Cardiac muscle cell (in vitro differentiated cells and primary cell): ENCODE results near the gene PRL. TPM values are rescaled to one million over a fixed set of nuclear protein-coding genes. Genes with fewer than 3 reads are reported as not detected.

Experiments
- DNase-seq, 2 donors: peaks; one replicate each; pipeline versions ENCODE4 v3.0.0 to v3.0.0-alpha.2; 2010 to 2017; ENCODE audit warnings: low read depth in 1 of 2, low spot score in 1 of 2
- H3K27ac ChIP-seq: fragments of 200-600 bp; sonication (generic); 2 replicates; pipeline ENCODE4 v1.5.1; 2016
- H3K27me3 ChIP-seq: fragments of 200-600 bp; sonication (generic); 2 replicates; pipeline ENCODE4 v1.6.0; 2016; ENCODE audit warnings: control low read depth
- H3K36me3 ChIP-seq: fragments of 200-600 bp; sonication (generic); 2 replicates; pipeline ENCODE4 v1.5.1; 2016; ENCODE audit warnings: control low read depth
- H3K4me1 ChIP-seq: fragments of 200-600 bp; sonication (generic); 2 replicates; pipeline ENCODE4 v1.8.1; 2017; ENCODE audit warnings: low read depth, mild to moderate bottlenecking, mixed run types
- H3K4me3 ChIP-seq: fragments of 200-600 bp; sonication (generic); 2 replicates; pipeline ENCODE4 v1.5.1; 2016; ENCODE audit warnings: mild to moderate bottlenecking
- H3K9me3 ChIP-seq: fragments of 200-600 bp; sonication (generic); 2 replicates; pipeline ENCODE4 v1.5.1; 2017; ENCODE audit warnings: low read depth, mild to moderate bottlenecking, control low read depth
- polyA plus RNA-seq: library from polyadenylated mRNA; unstranded; fragments of >200 nt; fragmentation: Nextera tagmentation; extraction: Ambion mirVana; gene quantifications from 2 replicates; pipeline ENCODE4 v1.2.1, GENCODE V29; 2016
- total RNA-seq: library from RNA; depleted of rRNA; stranded (reverse); fragments of >200 nt; gene quantifications from 2 replicates; pipeline ENCODE4 v1.2.3, GENCODE V29; 2016
- TF ChIP-seq, protein P1 (sequence below): IDR thresholded peaks from 2 replicates; pipeline ENCODE4 v1.5.1; 2012; ENCODE audit warnings: low read depth, mild to moderate bottlenecking, low read length

Gene PRL
- total and polyA plus RNA-seq, 2 experiments from 2014 or later: not detected

DNA sequence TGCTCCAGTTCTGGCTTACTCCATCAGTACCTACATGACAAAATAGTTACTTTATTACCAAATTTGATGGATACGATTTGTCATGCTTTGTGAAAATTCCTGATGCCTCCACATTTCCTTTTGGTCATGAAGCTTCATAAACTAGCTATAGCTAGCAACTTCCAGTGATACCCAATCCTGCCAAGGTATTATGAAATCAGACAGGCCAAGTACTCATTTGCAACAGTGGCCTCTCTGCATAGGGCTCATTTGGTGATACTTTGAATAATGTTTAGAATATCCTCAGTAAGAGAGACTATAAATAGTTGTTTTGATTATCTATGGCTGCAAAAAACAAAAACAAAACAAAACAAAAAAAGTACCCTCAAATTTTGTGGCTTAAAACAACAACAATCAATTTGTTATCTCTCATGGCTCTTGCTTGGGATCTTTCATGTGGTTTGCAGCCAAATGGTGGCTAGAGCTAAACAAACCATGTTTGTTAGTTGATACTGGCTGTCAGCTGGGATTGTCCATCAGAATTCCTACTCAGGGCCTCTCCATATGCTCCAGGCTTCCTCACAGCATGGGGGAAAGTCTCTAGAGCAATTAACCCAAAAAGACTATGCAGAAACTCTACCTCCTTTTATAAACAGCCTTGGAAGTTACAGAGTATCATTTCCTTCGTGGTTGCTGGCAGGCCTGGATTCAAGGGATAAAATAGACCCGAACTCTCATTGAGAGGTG, 10.1 kb upstream of the PRL start:
- TF ChIP-seq, protein P1, sequence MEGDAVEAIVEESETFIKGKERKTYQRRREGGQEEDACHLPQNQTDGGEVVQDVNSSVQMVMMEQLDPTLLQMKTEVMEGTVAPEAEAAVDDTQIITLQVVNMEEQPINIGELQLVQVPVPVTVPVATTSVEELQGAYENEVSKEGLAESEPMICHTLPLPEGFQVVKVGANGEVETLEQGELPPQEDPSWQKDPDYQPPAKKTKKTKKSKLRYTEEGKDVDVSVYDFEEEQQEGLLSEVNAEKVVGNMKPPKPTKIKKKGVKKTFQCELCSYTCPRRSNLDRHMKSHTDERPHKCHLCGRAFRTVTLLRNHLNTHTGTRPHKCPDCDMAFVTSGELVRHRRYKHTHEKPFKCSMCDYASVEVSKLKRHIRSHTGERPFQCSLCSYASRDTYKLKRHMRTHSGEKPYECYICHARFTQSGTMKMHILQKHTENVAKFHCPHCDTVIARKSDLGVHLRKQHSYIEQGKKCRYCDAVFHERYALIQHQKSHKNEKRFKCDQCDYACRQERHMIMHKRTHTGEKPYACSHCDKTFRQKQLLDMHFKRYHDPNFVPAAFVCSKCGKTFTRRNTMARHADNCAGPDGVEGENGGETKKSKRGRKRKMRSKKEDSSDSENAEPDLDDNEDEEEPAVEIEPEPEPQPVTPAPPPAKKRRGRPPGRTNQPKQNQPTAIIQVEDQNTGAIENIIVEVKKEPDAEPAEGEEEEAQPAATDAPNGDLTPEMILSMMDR: no peak
- Histone ChIP-seq H3K27ac (no peak overlapping the region), H3K36me3 (no peaks in the 10 kb centered on the region)

GRCh38 chr6:22302838-22303237, 6.0 kb upstream of the PRL start:
- H3K4me3 ChIP-seq: no peak overlapping the region
- DNase-seq: no peak
- H3K36me3 ChIP-seq: no peaks in the 10 kb centered on the region
- no peaks in the 10 kb centered on the region for H3K9me3 ChIP-seq
- H3K27me3 ChIP-seq: no peaks in the 10 kb centered on the region
- H3K27ac ChIP-seq: no peak overlapping the region
- TF ChIP-seq, protein P1: no peak
- no peaks in the 10 kb centered on the region for H3K4me1 ChIP-seq

More for the DNA sequence above, 10.1 kb upstream of the PRL start:
- Histone ChIP-seq H3K27me3 (no peaks in the 10 kb centered on the region), H3K4me1 (no peaks in the 10 kb centered on the region), H3K9me3 (no peaks in the 10 kb centered on the region), H3K4me3 (no peak overlapping the region)
- DNase-seq: peak in 1 of 2 donors; percentile 16

- H3K27me3 ChIP-seq: no peaks in the 10 kb centered on the region
- no peaks in the 10 kb centered on the region for H3K36me3 ChIP-seq
- H3K9me3 ChIP-seq: no peaks in the 10 kb centered on the region
- no peak overlapping the region for H3K4me3 ChIP-seq
- no peak for DNase-seq
- TF ChIP-seq, protein P1: no peak
- H3K27ac ChIP-seq: peak overlapping the region; percentile 36
- H3K4me1 ChIP-seq: no peaks in the 10 kb centered on the region
Measured at GRCh38 chr6:22300273-22300998, 3.6 kb upstream of the PRL start.

DNA sequence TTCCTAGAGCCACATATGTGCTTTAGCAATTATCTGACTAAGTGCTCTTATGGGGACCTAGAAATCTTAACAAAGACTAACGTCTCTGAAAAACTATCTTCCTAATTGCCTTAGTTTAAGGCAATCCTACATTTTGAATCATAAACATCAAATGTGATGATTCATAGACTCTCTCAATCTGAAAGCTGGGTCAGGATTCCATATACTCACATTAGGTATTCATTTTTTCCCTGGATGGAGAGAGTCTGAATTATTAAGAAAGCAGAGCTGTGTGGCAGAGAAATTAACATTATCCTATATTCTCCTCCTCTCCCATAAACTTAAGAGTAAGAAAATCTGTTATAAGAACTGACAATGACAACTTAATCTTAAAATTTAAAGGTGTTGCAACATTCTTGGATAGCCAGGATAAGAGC, 1.6 kb upstream of the PRL start:
- no peak overlapping the region for H3K4me3 ChIP-seq
- DNase-seq: no peak
- no peak overlapping the region for H3K27ac ChIP-seq
- no peaks in the 10 kb centered on the region for H3K36me3 ChIP-seq
- no peaks in the 10 kb centered on the region for H3K27me3 ChIP-seq
- H3K9me3 ChIP-seq: no peaks in the 10 kb centered on the region
- TF ChIP-seq, protein P1: no peak
- H3K4me1 ChIP-seq: no peaks in the 10 kb centered on the region

DNA sequence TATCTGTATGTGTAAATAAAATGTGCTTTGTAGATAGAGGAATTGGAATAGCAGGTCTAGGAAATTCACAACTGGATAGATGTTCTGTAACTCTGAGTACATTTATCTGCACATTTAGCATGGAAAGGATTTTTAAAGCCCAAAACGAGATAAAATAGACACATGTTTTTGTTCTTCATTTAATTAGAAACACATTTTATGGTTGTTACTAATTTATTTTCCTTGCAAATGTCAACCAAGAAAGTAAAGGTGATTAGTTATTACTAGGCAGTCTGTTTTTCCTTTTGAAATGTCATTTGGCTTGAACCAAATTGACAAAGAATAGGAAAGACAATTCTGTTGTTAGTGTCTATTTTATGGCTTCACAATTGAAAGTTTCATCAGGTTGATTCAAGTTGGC, 769 bp downstream of the PRL start:
- Histone ChIP-seq H3K4me3 (no peak overlapping the region), H3K27ac (no peak overlapping the region), H3K27me3 (no peaks in the 10 kb centered on the region), H3K4me1 (no peaks in the 10 kb centered on the region), H3K9me3 (no peaks in the 10 kb centered on the region), H3K36me3 (no peaks in the 10 kb centered on the region)
- DNase-seq: no peak
- TF ChIP-seq, protein P1: no peak
